ENCODE results near the gene CPNE8.

The CPNE8 gene

GRCh38 chr12:38898001-38898684, 7.2 kb downstream of the CPNE8 start:
- in situ Hi-C loops (cut with MboI; ENCODE audit: low sequenced_read_pairs): no loop called here

GRCh38 chr12:38895446-38895845, 9.9 kb downstream of the CPNE8 start:
- in situ Hi-C loops (cut with MboI; ENCODE audit: low sequenced_read_pairs): no loop called here

GRCh38 chr12:38892976-38893375, 12.4 kb downstream of the CPNE8 start:
- in situ Hi-C loops (cut with MboI; ENCODE audit: low sequenced_read_pairs): no loop called here

- in situ Hi-C loops (cut with MboI; ENCODE audit: low sequenced_read_pairs): no loop called here
Observed at GRCh38 chr12:38892087-38892786, 13.2 kb downstream of the CPNE8 start.

GRCh38 chr12:38890102-38890855, 15.1 kb downstream of the CPNE8 start:
- in situ Hi-C loops (cut with MboI; ENCODE audit: low sequenced_read_pairs): no loop called here

- in situ Hi-C loops (cut with MboI; ENCODE audit: low sequenced_read_pairs): no loop called here
Observed at GRCh38 chr12:38889297-38889815, 16.0 kb downstream of the CPNE8 start.

GRCh38 chr12:38887770-38888169, 17.6 kb downstream of the CPNE8 start:
- in situ Hi-C loops (cut with MboI; ENCODE audit: low sequenced_read_pairs): no loop called here

- in situ Hi-C loops (cut with MboI; ENCODE audit: low sequenced_read_pairs): no loop called here
Observed at GRCh38 chr12:38886931-38887330, 18.5 kb downstream of the CPNE8 start.

GRCh38 chr12:38886064-38886463, 19.3 kb downstream of the CPNE8 start:
- in situ Hi-C loops (cut with MboI; ENCODE audit: low sequenced_read_pairs): no loop called here

GRCh38 chr12:38884666-38885065, 20.7 kb downstream of the CPNE8 start:
- in situ Hi-C loops (cut with MboI; ENCODE audit: low sequenced_read_pairs): no loop called here

GRCh38 chr12:38883629-38884134, 21.7 kb downstream of the CPNE8 start:
- in situ Hi-C loops (cut with MboI; ENCODE audit: low sequenced_read_pairs): no loop called here

- in situ Hi-C loops (cut with MboI; ENCODE audit: low sequenced_read_pairs): no loop called here
Observed at GRCh38 chr12:38880288-38880687, 25.1 kb downstream of the CPNE8 start.

GRCh38 chr12:38878986-38879385, 26.4 kb downstream of the CPNE8 start:
- in situ Hi-C loops (cut with MboI; ENCODE audit: low sequenced_read_pairs): no loop called here

- in situ Hi-C loops (cut with MboI; ENCODE audit: low sequenced_read_pairs): no loop called here
Observed at GRCh38 chr12:38878333-38878705, 27.1 kb downstream of the CPNE8 start.

GRCh38 chr12:38875586-38876228, 29.7 kb downstream of the CPNE8 start:
- in situ Hi-C loops (cut with MboI; ENCODE audit: low sequenced_read_pairs): no loop called here

- in situ Hi-C loops (cut with MboI; ENCODE audit: low sequenced_read_pairs): no loop called here
Observed at GRCh38 chr12:38872561-38872960, 32.8 kb downstream of the CPNE8 start.

GRCh38 chr12:38872156-38872555, 33.2 kb downstream of the CPNE8 start:
- in situ Hi-C loops (cut with MboI; ENCODE audit: low sequenced_read_pairs): no loop called here

- in situ Hi-C loops (cut with MboI; ENCODE audit: low sequenced_read_pairs): no loop called here
Observed at GRCh38 chr12:38869036-38869435, 36.4 kb downstream of the CPNE8 start.

- in situ Hi-C loops (cut with MboI; ENCODE audit: low sequenced_read_pairs): no loop called here
Observed at GRCh38 chr12:38850461-38850860, 54.9 kb downstream of the CPNE8 start.

- in situ Hi-C loops (cut with MboI; ENCODE audit: low sequenced_read_pairs): no loop called here
Observed at GRCh38 chr12:38847247-38847646, 58.1 kb downstream of the CPNE8 start.

- in situ Hi-C loops (cut with MboI; ENCODE audit: low sequenced_read_pairs): no loop called here
Observed at GRCh38 chr12:38844267-38844666, 61.1 kb downstream of the CPNE8 start.

All from HL-60/S4 treated with phorbol 12-myristate 13-acetate at 8.2 ng/mL for 4 days and 3 days (cell line).